GM21786 (cell line): ENCODE data around the gene DLG2.
"Not testable (repeated sequence)": the region's sequence is repeated elsewhere in the genome, so short reads cannot be mapped to it uniquely, and the experiment has no call there.

Source experiments
- ATAC-seq: cut with Tn5 transposase; IDR thresholded peaks from one replicate; pipeline ENCODE4 v1.9.1; 2021; ENCODE audit not compliant: unreplicated experiment

DLG2 gene

DNA sequence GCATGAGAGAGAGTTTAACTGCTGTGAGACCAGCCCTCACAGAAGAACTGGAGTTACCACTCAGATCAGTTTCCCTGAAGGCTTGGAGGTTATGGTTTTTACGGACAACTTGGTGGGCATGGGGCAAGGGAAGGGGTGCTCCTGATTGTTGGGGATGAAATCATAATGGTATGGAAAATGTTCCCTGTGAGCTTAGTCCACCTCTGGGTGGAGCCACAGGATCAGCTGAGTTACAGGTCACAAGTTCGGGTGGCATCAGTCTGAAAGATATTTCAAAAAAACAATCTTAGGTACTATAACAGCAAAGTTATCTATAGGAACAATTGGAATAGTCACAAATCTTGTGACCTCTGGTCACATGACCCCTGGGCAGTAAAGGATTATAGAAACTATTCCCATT is 162.9 kb downstream of the DLG2 start:
- ATAC-seq, result no peak

DNA sequence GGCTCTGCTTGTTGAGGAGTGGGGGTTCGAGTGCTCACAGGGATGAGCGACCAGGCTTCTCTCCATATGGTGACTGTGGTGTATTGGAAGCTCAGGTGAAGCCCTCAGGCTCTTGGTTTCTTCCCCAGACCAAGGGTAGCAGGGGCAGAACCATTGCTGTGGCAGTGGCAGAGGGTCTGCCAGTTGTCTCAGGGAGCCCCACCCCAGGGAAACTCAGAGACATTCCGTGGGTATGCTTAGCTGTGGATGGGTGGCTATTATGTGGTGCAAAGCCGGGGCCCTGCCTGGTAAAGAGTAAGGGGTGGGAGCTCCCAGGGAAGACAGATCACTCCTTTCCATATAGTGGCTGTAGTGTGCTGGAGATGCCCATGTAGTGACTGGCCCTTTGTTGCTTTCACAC is 167.8 kb downstream of the DLG2 start:
- no peak for ATAC-seq

DNA sequence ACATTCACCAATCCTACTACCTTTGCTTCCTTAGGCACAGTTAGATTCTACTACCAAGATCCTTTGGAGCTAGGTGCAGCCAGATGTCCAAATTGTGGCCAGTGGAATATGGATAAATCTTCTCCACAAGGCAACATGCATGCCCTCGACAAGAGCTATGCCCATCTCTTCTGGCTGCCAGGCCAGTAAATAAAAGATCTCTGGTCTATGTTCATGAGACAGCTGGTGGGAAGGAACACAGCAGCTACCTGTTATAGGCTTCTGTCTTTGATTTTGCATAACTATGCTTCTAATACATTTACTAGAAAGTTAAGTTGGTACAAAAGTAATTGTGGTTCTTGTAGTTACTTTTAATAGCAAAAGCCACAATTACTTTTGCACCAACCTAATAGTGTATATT is 182.7 kb downstream of the DLG2 start:
- ATAC-seq, result no peak

DNA sequence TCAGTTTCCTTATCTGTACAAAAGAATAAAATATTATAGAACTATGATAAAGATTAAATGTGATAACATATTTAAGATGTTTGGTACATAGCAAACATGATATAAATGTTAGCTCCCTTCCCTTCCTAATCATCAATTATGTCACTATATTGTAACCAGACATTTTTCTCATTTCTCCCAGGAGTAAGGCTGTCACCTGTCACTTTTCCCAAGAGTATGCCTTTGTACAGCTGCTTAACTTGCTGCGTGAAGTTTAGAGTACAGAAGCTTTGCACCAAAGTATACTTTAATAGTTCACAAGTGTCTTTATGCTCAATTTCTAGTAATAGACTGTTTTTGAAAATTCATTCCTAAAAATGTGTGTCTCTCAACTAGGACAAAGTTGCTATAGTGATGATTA is 186.9 kb downstream of the DLG2 start:
- no peak for ATAC-seq

DNA sequence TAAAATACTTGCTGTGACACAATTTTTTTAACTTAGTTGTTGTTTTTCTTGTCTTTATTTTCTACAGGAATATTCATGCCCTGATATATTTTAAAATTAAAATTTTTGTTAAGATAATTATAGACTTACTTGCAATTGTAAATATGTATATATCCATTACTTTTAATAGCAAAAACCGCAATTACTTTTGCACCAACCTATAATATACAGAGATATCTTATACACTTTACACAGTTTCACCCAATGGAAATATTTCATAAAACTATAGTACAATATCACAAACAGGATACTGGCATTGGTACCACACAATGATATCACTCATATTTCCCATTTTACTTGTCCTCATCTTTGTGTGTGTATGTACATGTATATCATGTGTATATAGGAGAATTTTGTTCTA is 188.8 kb downstream of the DLG2 start:
- ATAC-seq, result no peak

DNA sequence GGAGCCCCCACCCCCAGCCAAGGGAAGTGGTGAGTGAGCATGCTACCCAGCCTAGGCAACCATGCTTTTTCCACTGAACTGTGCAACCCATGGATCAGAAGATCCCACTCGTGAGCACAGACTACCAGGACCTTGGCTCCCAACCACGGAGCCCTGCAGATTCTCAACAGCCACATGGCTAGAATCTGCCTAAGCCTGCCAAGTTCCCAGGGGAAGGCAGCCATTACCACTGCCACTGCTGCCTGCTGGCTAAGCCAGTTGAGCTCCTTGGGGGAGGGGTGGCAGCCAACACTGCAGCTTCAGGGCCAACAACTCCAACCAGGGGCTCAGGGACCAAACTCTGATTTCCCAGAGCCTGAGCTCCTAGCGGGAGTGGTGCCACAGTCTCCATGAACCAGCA is 195.8 kb downstream of the DLG2 start:
- no peak for ATAC-seq

DNA sequence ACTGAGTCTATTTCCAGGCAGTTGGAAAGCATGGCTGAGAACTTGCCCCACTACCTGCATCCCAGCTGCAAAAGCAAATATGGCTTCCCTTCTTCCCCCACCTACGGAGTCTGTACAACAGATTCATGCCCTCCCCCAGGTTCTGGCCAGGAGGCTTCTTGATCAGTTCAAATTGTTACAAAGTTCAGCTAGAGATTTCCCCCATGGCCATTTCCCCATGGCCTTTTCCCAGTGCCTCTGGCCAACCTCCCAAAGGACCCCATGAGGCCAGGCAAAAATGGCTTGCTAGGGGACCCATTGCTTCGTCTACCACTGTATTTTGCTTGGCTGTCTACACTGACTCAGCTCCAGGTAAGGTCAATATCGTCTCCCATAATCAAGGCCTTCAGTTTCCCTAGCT is 203.3 kb downstream of the DLG2 start:
- no peak for ATAC-seq

DNA sequence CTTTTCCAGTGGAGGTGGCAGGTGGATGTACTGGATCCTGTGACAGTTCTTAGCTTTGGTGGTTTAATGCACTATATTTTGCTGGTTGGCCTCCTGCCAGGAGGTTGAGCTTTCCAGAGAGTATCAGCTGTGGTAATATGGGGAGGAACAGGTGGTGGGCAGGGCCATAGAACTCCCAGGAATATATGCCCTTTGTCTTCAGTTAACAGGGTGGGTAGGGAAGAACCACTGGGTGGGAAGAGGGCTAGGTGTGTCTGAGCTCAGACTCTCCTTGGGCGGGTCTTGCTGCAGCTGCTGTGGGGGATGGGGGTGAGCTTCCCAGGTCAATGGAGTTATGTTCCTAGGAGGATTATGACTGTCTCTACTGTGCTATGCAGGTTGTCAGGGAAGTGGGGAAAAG is 203.8 kb downstream of the DLG2 start:
- no peak for ATAC-seq

DNA sequence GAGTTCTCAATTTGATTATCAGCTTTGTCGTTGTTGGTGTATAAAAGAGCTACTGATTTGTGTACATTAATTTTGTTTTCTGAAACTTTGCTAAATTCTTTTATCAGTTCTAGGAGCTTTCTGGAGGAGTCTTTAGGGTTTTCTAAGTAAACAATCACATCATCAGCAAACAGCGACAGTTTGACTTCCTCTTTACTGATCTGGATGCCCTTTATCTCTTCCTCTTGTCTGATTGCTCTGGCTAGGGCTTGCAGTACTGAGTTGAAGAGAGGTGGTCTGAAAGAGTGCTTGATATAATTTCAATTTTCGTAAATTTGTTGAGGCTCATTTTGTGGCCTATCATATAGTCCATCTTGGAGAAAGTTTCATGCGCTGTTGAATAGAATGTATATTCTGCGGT is 213.0 kb downstream of the DLG2 start:
- no peak for ATAC-seq

DNA sequence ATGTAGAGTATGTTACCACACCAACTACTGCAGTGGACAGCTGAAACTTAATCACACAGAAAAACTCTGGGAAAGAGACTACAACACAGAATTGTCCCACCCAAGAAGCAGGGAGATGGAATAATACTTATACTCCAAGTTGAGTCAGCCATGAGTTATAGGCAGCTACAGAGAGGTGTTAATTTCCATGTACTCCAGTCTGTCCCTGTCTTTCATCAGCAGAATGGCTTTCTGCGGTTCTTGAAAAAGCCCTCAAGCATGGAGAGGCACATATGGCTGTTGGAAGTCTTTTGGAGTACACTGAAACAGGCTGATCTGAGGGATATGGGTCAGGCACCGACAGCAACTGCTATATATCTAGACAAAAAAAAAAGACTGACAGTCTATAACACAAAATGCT is 219.5 kb downstream of the DLG2 start:
- ATAC-seq, result no peak

DNA sequence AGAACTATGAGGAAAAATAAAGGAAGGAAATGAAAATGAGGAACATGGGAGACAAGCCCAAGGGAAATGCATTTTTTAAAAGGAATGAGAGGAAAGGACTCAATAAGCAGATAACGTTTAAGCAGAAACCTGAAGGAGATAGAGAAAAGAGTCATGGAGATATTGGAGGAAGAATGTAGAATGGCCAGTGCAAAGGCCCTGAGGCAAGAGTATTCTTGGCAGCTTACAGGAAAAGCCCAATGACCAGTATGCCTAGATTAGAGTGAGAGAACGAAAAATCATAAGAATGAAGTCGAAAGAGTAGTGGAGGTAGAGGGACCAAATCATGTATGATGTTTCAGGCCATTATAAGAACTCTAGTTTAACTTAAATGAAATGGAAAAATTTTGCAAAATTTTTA is 220.3 kb downstream of the DLG2 start:
- ATAC-seq, result no peak

DNA sequence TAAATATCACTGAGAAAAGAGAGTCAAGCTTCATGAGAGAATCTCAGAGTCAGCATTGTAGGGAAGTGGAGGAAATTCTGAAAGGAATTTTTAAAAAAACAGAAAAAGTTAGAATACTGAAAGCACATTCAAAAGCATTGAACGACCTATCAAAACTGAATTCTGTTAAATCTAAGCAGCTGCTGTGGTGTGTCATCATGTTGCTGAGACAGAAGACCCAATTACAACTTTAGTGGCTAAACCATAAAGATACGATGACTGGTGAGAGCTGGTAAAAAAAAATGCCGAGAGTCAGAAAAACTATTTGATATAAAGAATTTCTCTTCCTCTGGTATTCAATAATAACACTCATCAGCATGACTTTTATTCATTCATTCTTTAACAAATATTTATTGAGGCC is 220.8 kb downstream of the DLG2 start:
- no peak for ATAC-seq

DNA sequence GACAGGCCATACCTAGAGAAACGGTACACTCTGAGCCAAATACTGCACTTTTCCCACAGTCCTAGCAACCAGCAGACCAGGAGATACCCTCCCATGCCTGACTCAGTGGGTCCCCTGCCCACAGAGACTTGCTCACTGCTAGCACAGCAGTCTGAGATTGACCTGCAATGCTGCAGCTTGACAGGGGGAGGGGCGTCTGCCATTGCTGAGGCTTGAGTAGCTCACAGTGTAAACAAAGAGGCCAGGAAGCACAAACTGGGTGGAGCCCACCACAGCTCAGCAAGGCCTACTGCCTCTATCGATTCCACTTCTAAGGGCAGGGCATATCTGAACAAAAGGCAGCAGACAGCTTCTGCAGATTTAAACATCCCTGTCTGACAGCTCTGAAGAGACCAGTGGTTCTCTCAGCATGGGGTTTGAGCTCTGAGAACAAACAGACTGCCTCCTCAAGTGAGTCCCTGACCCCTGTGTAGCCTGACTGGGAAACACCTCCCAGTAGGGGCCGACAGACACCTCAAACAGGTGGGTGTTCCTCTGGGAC is 231.6 kb downstream of the DLG2 start:
- ATAC-seq, result not testable (repeated sequence)

DNA sequence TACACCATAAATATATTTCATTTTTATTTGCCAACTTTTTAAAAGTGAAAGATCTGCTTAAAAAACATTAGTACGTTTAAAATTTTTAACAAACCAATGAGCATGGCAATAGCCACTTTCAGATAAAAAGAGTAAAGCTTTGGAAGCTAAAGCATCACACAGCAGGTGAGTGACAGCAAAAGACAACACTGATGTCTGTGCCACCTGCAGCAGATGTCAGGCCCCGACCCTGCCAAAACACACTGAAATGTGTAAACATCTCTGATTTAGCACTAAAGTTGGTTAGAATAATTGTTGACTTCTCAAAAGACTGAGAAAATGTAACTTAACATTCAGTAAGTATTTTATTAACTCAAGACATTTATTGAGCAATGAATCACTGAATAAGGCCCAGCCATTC is 232.9 kb downstream of the DLG2 start:
- no peak for ATAC-seq

DNA sequence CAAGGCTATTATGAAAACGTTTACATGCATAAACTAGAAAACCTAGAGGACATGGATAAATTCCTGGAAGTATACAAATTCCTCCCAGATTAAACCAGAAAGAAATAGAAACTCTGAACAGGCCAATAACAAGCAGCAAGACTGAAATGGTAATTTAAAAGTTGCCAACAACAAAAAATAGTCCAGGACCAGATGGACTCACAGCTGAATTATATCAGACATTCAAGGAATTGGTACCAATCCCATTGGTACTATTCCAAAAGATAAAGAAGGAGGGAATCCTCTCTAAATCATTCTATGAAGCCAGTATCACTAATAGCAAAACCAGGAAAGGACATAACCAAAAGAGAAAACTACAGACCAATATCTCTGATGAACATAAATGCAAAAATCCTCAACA is 236.0 kb downstream of the DLG2 start:
- ATAC-seq, result no peak

DNA sequence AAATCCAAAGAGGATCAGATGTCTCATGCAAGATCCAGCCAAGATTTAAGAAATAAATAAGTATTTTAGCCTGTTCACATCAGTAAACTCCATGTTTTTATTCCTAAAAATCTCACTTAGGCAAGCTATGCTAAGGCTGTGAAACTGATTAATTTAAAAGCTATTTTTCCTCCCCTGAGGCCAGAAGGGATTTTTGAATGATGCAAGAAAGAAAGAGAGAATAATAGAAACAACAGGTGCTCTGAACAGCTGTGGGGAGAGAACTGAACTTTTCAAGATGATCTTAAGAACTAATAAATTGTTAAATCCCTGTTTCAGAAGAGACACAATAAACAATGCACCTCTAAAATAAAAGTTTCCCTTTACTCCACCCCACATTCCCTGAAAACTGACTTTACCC is 241.6 kb downstream of the DLG2 start:
- no peak for ATAC-seq

DNA sequence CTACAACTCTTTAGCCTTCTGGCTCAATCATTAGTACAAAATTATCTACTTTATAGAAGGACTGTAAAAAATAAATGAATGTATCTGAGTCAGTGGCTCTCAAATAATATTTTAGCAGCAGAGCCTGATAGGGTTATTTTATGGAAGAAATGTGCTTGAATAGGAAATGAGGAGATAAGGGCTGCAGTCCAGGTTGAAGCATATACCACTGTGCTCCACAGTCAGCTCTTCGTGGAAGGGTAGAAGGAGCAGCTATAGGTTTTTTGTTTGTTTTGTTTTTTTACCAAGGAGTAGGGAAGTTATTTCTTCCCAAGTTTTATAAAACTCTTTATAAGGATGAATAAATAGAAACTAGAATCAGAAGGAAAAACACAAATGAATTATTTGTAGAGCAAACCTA is 242.0 kb downstream of the DLG2 start:
- no peak for ATAC-seq

DNA sequence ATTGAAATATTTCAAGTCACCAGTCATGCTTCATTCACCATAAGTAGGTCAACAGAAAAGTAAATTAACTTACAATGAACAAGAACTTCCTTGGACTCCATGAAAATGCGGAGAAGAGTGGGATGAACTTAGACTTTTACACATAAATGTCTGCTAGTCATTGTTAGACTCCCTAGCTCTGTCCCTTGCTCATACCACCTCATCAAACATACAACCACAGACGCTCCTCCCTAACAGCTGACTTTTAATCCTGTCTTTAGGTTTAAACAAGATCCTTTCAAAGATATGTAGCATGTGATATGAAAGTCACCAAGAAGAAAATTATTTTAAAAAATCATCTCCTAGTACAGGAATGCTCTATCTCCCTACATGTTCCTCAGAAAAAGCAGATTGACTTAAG is 248.1 kb downstream of the DLG2 start:
- no peak for ATAC-seq

DNA sequence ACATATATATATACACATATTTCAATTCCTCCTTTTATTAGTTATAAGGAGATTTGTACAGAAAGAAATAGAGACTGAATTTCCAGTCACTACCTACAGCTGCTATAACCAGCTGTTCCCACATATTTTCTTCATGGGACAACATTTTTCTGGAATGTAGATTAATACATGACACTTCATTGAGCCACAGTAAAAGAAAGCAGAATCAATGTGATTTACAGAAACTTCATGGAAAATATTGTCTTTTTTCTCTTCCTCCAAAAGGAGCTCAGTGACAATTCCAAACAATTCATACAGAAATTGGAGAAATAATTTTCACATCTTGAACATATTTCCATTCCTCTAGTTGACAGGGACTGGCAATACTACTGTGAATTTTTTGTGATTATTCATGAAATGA is 249.2 kb downstream of the DLG2 start:
- ATAC-seq, result no peak

DNA sequence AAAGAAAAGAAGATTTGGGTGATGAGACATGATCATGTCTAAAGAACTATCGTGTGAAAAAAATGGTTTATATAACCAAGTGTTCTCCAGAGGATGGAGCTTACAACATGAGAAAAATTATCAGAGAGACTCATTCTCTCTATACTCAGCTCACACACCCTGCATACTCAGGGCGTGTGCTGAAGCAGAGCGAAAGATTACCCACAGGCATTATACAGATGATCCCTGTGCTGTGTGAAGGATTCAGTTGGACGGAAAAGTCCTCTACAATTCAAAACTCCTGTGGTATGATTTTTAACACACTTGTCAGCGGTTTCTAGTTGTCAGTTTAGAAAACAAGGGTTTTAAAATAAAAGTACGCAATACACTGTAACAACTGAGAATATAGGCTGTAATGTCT is 267.3 kb downstream of the DLG2 start:
- ATAC-seq, result no peak

DNA sequence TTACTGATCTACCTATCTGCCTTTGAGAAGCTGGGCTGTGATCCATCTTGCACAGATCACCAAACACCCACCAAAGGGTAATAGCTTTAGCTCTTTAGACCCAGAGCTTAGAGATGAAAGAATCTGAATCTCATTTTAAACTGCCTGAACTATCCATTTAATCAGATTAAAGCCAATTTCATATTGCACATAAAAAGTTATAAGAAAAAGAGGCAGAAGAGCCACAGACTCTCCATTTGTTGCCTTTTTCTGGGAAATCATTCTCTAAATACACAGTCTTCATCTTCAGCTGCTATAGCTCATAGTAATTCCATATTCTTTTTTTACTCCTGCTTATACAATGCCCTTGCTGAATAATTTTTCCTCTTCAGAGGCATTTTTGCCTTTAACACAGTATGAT is 271.2 kb downstream of the DLG2 start:
- ATAC-seq, result no peak

DNA sequence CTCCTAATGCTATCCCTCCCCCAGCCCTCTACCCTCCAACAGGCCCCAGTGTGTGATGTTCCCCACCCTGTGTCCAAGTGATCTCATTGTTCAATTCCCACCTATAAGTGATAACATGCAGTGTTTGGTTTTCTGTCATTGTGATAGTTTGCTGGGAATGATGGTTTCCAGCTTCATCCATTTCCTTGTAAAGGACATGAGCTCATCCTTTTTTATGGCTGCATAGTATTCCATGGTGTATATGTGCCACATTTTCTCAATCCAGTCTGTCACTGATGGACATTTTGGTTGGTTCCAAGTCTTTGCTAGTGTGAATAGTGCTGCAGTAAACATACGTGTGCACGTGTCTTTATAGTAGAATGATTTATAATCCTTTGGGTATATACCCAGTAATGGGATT is 277.6 kb downstream of the DLG2 start:
- not testable (repeated sequence) for ATAC-seq

DNA sequence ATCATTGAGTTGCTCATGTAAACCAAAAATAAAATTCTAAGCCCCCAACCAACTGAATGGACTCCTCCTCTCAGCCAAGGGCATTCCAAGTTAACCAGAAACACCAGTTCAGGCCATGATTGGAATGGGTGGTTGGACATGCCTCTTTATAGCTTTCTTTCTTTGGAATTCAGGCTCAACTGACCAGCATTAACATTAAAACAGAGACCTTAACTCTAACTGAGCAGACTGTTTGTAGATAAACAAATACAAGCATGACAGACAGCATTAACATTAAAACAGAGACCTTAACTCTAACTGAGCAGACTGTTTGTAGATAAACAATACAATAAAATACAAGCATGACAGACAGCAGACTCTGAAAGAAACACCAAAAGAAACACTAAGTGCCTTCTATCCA is 278.2 kb downstream of the DLG2 start:
- ATAC-seq, result no peak

DNA sequence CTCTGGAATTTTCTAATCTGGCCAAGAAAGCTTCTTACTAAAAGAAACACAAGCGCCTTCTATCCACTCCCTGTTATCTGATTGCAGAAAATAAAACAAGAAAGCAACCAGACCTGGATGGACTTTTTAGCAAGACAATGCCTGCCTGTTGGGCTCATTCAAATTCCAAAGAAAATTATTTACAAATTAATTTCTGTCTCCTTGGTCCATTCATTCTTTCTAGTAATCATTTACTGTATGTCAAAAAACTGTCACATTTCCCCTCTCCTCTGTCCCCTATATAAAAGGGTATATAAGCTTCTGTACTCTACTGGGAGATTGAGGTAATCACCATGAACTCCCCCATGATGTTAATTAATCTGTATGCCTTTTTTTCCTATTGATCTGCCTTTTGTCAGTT is 279.9 kb downstream of the DLG2 start:
- ATAC-seq, result no peak
